Measurements from ENCODE around the gene PHLDA1.

Gene PHLDA1

DNA sequence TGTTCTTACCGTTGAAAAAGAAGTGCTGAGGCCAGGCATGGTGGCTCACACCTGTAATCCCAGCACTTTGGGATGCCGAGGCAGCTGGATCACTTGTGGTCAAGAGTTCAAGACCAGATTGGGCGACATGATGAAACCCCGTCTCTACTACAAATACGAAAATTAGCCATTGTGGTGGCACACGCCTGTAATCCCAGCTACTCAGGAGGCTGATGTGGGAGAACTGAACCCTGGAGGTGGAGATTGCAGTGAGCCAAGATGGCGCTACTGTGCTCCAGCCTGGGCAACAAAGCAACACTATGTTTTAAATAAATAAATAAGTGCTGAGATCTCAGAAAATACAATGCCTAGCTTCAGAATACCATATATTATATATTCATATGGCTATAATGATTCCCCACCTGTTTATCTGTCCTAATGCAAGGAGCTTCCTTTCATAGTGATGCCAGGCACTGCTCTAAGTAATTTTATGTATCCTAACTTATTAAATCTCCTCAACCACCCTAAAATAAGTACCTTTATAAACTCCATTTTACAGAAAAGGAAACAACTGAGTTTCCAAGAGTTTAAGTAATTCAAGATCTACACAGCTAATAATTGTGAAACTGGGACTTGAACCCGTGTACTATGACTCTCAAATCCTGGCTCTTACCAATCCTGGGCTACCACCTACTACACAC, 7.3 kb downstream of the PHLDA1 start:
- H3K9ac ChIP-seq (ENCODE audit: low read depth, low read length), result no peak overlapping the region
- H3K4me3 ChIP-seq (ENCODE audit: low read depth, low read length), result no peak overlapping the region
- no peaks in the 10 kb centered on the region for H3K36me3 ChIP-seq (ENCODE audit: control insufficient read depth, insufficient read depth, low read length)
- no peaks in the 10 kb centered on the region for H3K9me3 ChIP-seq (ENCODE audit: control insufficient read depth, insufficient read depth, low read length)
- H3K27me3 ChIP-seq (ENCODE audit: control insufficient read depth, insufficient read depth, low read length), result no peaks in the 10 kb centered on the region
- peaks cover 12% of the 10 kb centered on the region for H3K4me1 ChIP-seq (ENCODE audit: control insufficient read depth, insufficient read depth, low read length)

DNA sequence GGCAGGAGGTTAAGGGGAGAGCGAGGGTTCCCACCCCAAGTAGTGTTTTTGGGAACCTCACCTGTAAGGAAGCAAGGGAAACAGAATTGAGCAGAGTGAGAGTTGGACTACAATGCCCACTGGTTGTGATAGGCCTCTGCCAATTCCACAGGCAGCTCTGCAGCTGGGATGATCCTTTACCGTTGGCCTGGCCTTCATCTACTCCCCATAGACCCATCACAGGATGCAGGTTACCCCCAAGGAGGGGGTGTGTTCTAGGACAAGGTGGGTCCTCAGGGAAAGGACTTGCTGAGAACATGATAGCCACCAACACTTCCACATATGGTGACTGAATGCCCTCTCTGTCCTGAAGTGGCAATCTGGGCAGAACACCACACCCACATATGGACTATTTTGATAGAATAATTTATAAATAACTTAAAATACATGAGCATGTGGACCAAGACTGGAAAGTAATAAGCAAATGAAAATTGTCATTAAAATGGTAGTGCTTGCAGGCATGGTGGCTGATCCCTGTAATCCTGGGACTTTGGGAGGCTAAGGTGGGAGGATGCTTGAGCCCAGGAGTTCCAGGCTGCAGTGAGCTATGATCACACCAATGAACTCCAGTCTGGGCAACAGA, 8.4 kb downstream of the PHLDA1 start:
- Histone ChIP-seq H3K9me3 (ENCODE audit: control insufficient read depth, insufficient read depth, low read length) (no peaks in the 10 kb centered on the region), H3K4me3 (ENCODE audit: low read depth, low read length) (no peak overlapping the region), H3K4me1 (ENCODE audit: control insufficient read depth, insufficient read depth, low read length) (peaks cover 15% of the 10 kb centered on the region), H3K36me3 (ENCODE audit: control insufficient read depth, insufficient read depth, low read length) (no peaks in the 10 kb centered on the region), H3K27me3 (ENCODE audit: control insufficient read depth, insufficient read depth, low read length) (no peaks in the 10 kb centered on the region), H3K9ac (ENCODE audit: low read depth, low read length) (no peak overlapping the region)

DNA sequence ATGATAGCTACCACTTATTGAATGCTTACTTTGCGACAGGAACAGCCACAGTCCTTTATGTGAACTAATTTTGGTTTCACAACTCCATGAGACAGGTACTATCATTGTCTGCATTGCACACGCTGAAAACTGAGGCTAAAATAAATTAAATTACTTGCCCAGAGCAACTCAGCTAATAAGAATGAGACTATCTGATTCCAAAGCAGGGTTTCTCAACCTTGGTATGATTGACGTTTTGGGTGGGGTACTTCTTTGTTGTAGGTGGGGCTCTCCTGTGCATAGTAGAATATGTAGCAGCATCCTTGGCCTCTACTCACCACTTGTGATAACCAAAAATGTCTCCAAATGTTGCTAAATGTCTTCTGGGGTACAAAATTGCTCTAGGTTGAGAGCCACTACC, 9.1 kb downstream of the PHLDA1 start:
- no peak overlapping the region for H3K4me3 ChIP-seq (ENCODE audit: low read depth, low read length)
- no peaks in the 10 kb centered on the region for H3K9me3 ChIP-seq (ENCODE audit: control insufficient read depth, insufficient read depth, low read length)
- H3K36me3 ChIP-seq (ENCODE audit: control insufficient read depth, insufficient read depth, low read length), result no peaks in the 10 kb centered on the region
- no peak overlapping the region for H3K9ac ChIP-seq (ENCODE audit: low read depth, low read length)
- H3K27me3 ChIP-seq (ENCODE audit: control insufficient read depth, insufficient read depth, low read length), result no peaks in the 10 kb centered on the region
- H3K4me1 ChIP-seq (ENCODE audit: control insufficient read depth, insufficient read depth, low read length), result peaks cover 15% of the 10 kb centered on the region

DNA sequence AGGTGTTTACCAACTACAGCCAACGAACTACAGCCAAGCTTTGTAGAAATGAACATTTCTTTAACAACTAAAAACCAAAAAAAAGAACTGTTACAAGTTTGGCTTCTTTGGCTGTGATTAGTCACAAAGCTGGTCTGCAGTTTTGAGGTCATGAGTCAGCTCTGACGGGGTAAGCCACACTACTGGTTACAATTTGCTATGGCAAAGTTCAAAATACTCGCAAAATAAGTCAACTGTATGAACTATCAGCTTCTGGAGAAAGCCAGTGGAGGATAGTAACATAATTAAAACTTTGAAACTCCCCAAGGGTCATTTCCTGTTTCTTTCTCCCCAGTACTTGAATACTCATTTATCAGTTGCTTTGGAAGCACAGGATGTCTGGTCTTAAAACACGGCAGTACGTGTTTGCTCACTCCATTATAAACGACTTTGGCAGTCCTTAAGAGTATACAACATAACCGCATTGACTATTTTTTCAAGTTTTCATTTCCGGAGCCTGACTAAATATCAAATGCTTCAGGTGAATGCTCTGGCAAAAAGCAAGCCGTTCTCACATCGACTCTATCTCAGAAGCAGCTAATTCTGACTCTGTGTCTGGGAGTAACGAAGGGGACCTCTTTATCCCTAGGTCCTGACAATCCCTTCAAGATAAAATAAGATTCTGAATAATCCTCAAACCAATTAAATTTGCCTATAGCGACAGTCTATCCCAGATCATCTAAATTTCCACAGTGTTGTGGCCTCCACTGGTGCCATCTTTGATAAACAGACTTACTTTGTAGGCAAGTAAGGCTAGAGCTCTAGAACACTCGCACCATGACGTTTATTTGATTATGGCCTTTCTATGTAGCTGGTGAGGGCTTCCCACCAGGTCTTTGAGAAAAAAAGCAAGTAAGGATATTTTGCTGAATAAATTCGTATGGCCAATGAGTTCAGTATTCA, 10.6 kb downstream of the PHLDA1 start:
- Histone ChIP-seq H3K9me3 (ENCODE audit: control insufficient read depth, insufficient read depth, low read length) (no peaks in the 10 kb centered on the region), H3K9ac (ENCODE audit: low read depth, low read length) (no peak overlapping the region), H3K4me1 (ENCODE audit: control insufficient read depth, insufficient read depth, low read length) (peaks cover 12% of the 10 kb centered on the region), H3K4me3 (ENCODE audit: low read depth, low read length) (no peak overlapping the region), H3K27me3 (ENCODE audit: control insufficient read depth, insufficient read depth, low read length) (no peaks in the 10 kb centered on the region), H3K36me3 (ENCODE audit: control insufficient read depth, insufficient read depth, low read length) (no peaks in the 10 kb centered on the region)

DNA sequence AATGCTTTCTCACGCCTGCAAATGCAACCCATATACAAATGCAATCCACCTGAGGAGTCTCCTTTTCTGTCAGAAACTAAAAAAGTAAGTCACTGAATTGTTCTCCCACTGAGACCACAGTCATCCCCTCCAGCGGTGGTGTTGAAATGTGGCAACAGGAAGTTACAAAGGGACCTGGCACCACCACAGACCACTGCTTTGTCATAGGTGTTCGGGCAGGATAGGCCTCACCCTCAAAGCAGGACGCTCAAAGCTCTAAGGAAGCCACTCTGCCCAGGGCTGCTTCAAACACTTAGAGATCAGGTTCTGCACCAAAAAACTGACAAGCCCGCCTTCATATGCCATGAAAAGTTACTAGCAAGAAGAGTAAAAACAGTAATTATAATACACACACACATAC, 11.3 kb downstream of the PHLDA1 start:
- no peaks in the 10 kb centered on the region for H3K27me3 ChIP-seq (ENCODE audit: control insufficient read depth, insufficient read depth, low read length)
- H3K36me3 ChIP-seq (ENCODE audit: control insufficient read depth, insufficient read depth, low read length), result no peaks in the 10 kb centered on the region
- H3K4me1 ChIP-seq (ENCODE audit: control insufficient read depth, insufficient read depth, low read length), result peaks cover 12% of the 10 kb centered on the region
- no peaks in the 10 kb centered on the region for H3K9me3 ChIP-seq (ENCODE audit: control insufficient read depth, insufficient read depth, low read length)
- H3K4me3 ChIP-seq (ENCODE audit: low read depth, low read length), result no peak overlapping the region
- H3K9ac ChIP-seq (ENCODE audit: low read depth, low read length), result no peak overlapping the region

DNA sequence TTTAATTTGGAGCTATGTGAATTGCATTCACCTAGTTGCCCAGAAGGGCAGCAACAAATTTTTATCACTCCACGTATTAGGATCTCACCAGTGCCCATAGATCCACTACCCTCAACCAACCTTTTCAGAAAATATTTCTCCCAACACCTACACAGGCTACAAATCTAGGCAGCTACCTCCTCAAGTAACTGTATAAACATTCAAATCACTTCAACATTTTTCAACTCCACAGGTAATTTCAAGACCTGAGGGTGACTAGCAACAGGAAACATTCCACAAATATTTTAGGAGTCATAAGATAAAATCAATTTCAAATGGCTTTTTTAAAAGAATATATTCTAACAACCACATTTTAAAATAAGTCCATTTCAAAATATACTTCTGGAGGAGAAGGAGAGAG, 12.9 kb downstream of the PHLDA1 start:
- H3K4me1 ChIP-seq (ENCODE audit: control insufficient read depth, insufficient read depth, low read length), result peaks cover 12% of the 10 kb centered on the region

DNA sequence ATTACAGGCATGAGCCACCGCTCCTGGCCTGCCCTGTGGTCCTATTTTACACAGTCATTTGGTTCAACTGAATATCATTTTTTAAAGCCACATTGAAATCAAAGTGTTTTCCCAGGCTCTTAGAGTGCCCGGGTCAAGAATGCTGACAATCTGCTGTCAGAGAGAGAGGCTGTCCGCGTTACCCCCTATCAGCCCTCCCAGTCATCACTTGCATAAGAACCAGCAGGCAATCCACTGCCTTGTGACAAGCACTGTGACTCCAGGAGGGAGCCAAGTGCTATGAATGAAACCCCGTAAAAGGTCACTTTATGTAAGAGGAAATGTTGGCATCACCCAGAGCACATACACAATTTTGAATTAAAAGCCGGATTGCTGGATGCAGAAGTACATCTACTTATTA, 13.5 kb downstream of the PHLDA1 start:
- H3K4me3 ChIP-seq (ENCODE audit: low read depth, low read length), result no peak overlapping the region
- H3K9me3 ChIP-seq (ENCODE audit: control insufficient read depth, insufficient read depth, low read length), result no peaks in the 10 kb centered on the region
- no peaks in the 10 kb centered on the region for H3K36me3 ChIP-seq (ENCODE audit: control insufficient read depth, insufficient read depth, low read length)
- peaks cover 12% of the 10 kb centered on the region for H3K4me1 ChIP-seq (ENCODE audit: control insufficient read depth, insufficient read depth, low read length)
- H3K9ac ChIP-seq (ENCODE audit: low read depth, low read length), result no peak overlapping the region
- no peaks in the 10 kb centered on the region for H3K27me3 ChIP-seq (ENCODE audit: control insufficient read depth, insufficient read depth, low read length)

More for the DNA sequence above, 12.9 kb downstream of the PHLDA1 start:
- no peaks in the 10 kb centered on the region for H3K9me3 ChIP-seq (ENCODE audit: control insufficient read depth, insufficient read depth, low read length)
- H3K36me3 ChIP-seq (ENCODE audit: control insufficient read depth, insufficient read depth, low read length), result no peaks in the 10 kb centered on the region
- no peak overlapping the region for H3K9ac ChIP-seq (ENCODE audit: low read depth, low read length)
- H3K27me3 ChIP-seq (ENCODE audit: control insufficient read depth, insufficient read depth, low read length), result no peaks in the 10 kb centered on the region
- no peak overlapping the region for H3K4me3 ChIP-seq (ENCODE audit: low read depth, low read length)

DNA sequence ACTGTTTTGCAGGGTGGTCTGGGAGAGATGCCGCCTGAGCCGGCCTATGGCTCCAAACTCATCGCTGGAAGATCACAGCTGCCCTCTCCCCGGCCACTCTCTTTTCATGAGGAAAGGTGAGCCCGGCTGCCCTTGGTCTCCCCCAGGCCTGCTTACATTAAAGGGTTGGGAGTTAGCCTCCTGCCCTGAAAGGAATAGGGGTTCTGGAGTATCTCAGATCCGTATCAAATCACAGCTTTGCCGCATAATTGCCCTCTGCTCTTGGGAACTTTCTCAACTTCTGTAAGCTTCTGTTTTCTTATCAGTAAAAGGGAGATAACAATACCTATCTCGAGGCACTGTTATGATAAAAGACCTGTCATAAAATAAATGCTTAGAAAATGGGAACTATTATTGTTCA, 17.6 kb downstream of the PHLDA1 start:
- Histone ChIP-seq H3K4me1 (ENCODE audit: control insufficient read depth, insufficient read depth, low read length) (peaks cover 5% of the 10 kb centered on the region), H3K4me3 (ENCODE audit: low read depth, low read length) (no peak overlapping the region), H3K36me3 (ENCODE audit: control insufficient read depth, insufficient read depth, low read length) (no peaks in the 10 kb centered on the region), H3K9ac (ENCODE audit: low read depth, low read length) (no peak overlapping the region), H3K27me3 (ENCODE audit: control insufficient read depth, insufficient read depth, low read length) (no peaks in the 10 kb centered on the region), H3K9me3 (ENCODE audit: control insufficient read depth, insufficient read depth, low read length) (no peaks in the 10 kb centered on the region)

DNA sequence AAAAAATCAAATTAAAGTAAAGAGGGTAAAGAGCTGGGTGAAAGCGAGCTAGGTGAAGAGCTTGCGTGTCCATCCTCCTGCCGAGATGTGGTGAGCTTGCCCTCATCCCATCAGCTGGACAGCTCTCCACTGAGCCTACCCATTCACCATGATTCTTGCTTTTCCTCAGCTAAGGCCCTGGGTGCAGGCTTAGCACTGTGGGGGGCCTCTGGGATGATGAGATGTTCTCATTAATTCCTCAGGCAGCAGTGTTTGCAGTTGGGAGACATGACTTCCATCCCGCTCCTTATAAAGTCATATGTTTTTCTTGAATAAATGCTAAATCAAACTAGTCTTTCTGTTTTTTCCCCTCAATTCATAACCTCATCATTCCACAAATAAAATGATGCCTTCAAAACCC, 18.0 kb downstream of the PHLDA1 start:
- no peak overlapping the region for H3K4me3 ChIP-seq (ENCODE audit: low read depth, low read length)
- no peaks in the 10 kb centered on the region for H3K27me3 ChIP-seq (ENCODE audit: control insufficient read depth, insufficient read depth, low read length)
- no peaks in the 10 kb centered on the region for H3K9me3 ChIP-seq (ENCODE audit: control insufficient read depth, insufficient read depth, low read length)
- no peak overlapping the region for H3K9ac ChIP-seq (ENCODE audit: low read depth, low read length)
- no peaks in the 10 kb centered on the region for H3K36me3 ChIP-seq (ENCODE audit: control insufficient read depth, insufficient read depth, low read length)
- peaks cover 2% of the 10 kb centered on the region for H3K4me1 ChIP-seq (ENCODE audit: control insufficient read depth, insufficient read depth, low read length)

DNA sequence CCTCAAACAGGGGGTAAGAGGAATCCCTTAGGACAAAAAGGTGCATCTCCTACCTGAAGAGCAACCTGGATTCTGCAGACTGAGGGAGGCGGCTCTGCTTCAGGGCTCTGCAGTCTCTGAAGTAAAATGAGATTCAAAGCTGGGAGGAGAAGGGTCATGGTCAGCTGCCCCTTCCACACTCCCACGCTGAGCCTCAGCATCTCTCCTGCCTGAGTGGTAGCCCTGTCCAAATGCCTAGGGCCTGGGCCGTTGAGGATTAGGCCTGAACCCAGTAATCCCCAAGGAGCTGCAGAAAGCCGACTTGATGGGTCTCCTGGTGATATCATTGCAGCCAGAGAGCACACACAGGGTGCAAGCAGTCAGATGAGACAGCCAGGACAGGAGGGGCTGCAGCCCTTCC, 18.9 kb downstream of the PHLDA1 start:
- Histone ChIP-seq H3K9ac (ENCODE audit: low read depth, low read length) (no peak overlapping the region), H3K27me3 (ENCODE audit: control insufficient read depth, insufficient read depth, low read length) (no peaks in the 10 kb centered on the region), H3K4me1 (ENCODE audit: control insufficient read depth, insufficient read depth, low read length) (no peaks in the 10 kb centered on the region), H3K36me3 (ENCODE audit: control insufficient read depth, insufficient read depth, low read length) (no peaks in the 10 kb centered on the region), H3K9me3 (ENCODE audit: control insufficient read depth, insufficient read depth, low read length) (no peaks in the 10 kb centered on the region), H3K4me3 (ENCODE audit: low read depth, low read length) (no peak overlapping the region)

DNA sequence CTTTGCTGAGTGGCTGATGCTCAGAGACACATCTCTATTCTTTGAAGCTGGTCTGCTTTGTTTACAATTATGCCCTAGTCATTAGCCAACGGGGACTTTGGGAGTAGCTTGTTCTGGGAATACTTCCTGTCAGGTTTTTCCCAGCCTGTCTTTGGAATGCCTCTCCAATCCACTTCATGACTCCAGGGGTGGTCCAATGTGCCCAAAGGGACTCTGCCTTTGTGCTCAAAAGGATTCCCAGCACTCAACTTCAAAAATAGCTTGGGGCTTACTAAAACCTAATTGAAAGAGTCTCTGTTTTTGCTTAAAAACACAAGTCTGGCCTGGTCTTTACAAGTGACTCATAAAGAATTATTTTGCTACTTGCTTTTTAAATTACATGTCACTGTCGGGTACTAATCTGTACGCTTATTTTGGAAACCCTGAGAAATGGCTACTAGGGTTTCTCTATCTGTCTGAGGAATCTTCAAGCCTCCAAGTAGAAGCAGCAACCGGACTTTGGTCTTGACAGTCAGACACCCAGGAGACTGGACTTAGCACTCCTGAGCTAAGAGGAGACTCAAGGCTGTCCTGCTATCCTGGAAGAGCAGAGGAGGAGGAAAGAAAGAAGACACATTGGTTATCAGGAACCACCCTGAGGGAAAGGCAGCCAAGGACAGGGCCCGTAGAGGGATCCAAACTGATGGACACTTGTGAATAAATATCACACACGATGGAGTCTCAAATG, 20.7 kb downstream of the PHLDA1 start:
- Histone ChIP-seq H3K9ac (ENCODE audit: low read depth, low read length) (no peak overlapping the region), H3K9me3 (ENCODE audit: control insufficient read depth, insufficient read depth, low read length) (no peaks in the 10 kb centered on the region), H3K27me3 (ENCODE audit: control insufficient read depth, insufficient read depth, low read length) (no peaks in the 10 kb centered on the region), H3K36me3 (ENCODE audit: control insufficient read depth, insufficient read depth, low read length) (no peaks in the 10 kb centered on the region), H3K4me3 (ENCODE audit: low read depth, low read length) (no peak overlapping the region), H3K4me1 (ENCODE audit: control insufficient read depth, insufficient read depth, low read length) (no peaks in the 10 kb centered on the region)

Data from iPS-15b (cell line).